HG02623 (cell line): ENCODE measurements around the gene VMAC.
"Not testable (repeated sequence)": the region's sequence is repeated elsewhere in the genome, so short reads cannot be mapped to it uniquely, and the experiment has no call there.

ENCODE experiments used
- ATAC-seq: cut with Tn5 transposase; IDR thresholded peaks from one replicate; pipeline ENCODE4 v1.9.1; 2021; ENCODE audit warnings: moderate library complexity; ENCODE audit not compliant: unreplicated experiment

Gene VMAC, protein sequence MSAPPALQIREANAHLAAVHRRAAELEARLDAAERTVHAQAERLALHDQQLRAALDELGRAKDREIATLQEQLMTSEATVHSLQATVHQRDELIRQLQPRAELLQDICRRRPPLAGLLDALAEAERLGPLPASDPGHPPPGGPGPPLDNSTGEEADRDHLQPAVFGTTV

GRCh38 chr19:5904352-5905113 lies at the start of gene VMAC:
VMAC (plus strand) TSS chr19:5904872; CDS start chr19:5904891, 19 bp downstream.
- peak; percentile 70 for ATAC-seq

GRCh38 chr19:5855151-5855550 lies 49.5 kb upstream of the VMAC start:
- ATAC-seq = not testable (repeated sequence)

- ATAC-seq = no peak
Measured at GRCh38 chr19:5857203-5858081, 47.2 kb upstream of the VMAC start.

DNA sequence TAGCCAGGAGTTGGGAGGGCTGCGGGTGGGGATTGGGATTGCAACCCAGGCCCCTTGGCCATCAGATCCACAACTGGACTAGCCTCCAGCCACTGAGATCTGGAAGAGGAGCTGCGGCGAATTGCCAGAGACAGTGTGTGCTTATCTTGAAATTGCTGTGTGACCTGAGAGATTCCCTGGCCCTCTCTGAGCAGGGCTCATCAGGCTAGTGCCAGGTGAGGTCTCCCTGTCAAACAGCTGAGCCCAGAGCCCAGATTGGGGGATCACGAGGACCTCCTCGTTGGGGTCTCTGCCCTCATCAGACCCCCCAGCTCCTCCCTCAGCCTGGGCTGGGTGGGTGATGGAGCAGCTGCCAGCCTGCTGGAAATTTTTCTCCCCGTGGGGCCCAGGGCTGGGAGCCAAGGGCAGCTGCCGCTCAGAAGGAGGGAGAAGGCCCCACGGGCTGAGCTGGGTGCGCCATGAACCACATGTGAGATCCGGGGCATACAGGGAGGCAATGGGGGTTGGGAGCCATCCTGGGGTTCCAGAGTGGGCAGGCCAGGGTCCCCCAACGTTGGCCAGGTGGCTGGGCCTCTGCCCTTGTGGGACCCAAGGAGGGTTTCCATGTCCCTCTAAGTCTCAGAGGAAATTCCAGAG lies 41.5 kb upstream of the VMAC start:
- no peak for ATAC-seq

DNA sequence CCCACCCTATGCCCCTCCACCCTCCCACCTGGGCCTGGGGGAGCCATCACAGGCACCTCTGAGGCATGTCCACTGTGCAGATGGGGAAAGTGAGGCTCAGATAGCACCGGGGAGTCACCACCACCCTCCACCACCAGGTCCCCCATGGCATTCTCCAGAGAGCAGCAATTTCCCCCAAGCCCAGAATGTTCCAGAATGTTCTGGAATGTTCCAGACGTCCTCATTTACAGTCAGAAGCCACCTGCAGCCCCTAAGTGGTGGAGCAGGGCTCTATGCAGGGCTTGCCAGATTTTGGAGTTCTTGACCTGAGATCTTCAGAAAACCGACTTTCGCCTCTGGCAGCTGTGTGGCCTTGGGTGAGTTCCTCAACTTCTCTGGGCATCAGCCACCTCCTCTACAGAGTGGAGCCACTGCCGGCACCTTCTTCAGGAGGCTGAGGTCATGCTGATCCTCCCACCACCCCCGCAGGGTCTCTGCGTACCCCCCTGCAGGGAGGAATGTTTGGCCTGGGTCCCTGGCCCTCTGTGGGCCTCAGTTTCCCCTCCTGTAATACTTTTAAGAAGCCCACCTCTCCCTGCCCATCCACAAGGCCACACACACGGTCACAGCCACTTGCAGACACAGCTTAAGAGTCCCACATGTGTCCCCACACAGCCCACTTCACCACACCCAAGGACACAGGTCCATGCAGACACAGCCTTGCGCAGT lies 40.5 kb upstream of the VMAC start:
- ATAC-seq = no peak

- no peak for ATAC-seq
Measured at GRCh38 chr19:5864725-5865486, 39.8 kb upstream of the VMAC start.

- no peak for ATAC-seq
Measured at GRCh38 chr19:5865772-5866171, 38.9 kb upstream of the VMAC start.

GRCh38 chr19:5867201-5868136 lies 37.2 kb upstream of the VMAC start:
- no peak for ATAC-seq

- no peak for ATAC-seq
Measured at GRCh38 chr19:5870986-5871394, 33.7 kb upstream of the VMAC start.

DNA sequence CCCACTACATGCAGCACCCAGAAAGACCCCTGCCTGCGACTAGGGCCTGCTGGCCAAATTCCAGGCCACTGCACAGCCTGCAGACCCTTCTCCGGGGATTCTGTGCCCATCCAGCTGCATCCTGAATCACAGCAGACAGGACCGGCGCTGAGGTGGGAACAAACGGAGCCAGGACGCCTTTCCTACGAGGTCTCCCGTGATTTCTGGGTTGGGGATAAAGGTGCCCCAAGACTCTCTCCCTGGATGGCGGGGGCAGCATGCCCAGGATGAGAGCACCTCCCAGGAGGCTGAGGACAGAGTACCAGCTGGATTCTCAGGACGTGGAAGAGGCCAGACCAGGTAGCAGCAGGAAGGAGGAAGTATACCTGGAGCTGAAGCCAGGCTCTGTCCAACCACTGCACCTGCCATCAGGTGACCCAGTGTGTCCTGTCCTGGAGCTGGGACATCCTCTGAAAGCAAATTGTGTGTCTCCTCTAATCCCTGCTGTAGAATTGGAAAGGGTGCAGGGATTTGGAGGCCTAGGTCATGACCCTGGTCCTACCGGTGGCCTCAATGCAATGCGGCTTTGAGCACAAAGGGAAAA lies 31.0 kb upstream of the VMAC start:
- ATAC-seq = no peak

- not testable (repeated sequence) for ATAC-seq
Measured at GRCh38 chr19:5874496-5874895, 30.2 kb upstream of the VMAC start.

GRCh38 chr19:5877427-5877826 lies 27.2 kb upstream of the VMAC start:
- no peak for ATAC-seq

GRCh38 chr19:5877882-5878281 lies 26.8 kb upstream of the VMAC start:
- no peak for ATAC-seq

GRCh38 chr19:5880196-5880595 lies 24.5 kb upstream of the VMAC start:
- ATAC-seq = no peak

DNA sequence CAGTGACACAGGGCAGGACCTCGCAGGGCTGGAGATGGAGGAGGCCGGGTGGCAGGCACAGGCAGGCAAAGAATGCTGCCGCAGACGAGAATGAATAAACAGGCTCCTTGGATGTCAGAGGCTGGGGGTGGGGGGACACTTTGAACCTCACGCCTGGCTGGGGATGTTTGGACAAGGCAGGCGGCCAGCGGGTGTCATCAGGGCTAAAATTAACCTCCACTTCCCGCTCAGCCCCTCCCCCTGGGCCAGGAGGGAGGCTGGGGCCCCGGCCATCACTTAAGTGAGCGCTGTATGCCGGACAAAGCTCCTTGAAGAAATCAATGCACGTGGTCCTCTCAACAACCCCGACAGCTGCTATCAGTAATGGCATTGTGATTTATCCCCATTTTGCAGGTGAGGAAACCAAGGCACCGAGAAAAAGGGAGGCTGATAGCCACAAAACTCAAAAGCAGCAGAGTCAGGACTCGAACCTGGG lies 24.0 kb upstream of the VMAC start:
- no peak for ATAC-seq

DNA sequence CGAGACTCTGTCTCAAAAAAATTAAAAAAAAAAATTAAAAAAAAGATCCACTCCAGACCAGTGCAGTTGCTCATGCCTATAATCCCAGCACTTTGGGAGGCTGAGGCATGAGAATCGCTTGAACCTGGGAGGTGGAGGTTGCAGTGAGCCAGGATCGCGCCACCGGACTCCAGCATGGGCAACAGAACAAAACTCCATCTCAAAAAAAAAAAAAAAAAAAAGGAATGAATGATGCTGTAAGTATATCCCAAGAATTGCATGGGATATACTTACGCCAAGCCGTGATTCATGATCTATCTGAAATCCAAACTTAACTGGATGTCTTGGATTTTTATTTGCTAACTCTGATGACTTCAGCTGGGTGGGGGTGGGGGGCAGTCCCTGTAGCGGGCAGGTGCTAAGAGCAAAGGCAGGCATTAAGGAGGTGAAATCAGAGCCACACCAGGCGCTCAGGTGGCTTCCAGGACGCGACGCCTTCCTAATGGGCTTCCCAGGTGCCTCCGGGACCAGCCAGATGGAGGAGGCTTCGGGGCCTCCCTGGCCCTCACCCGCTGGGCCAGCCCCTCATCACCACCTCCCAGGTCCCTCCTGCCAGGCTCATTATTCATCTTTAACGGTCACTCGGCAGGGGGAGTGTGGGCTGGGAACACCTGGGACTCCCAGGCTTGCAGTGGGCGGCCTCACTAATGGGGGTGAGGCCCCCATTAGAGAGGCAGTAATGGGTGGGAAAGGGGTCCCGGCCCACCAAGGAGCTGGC lies 23.0 kb upstream of the VMAC start:
- ATAC-seq = no peak

- no peak for ATAC-seq
Measured at GRCh38 chr19:5882421-5882968, 22.2 kb upstream of the VMAC start.
